Measurements from ENCODE around the gene SPO11.
A peak's percentile ranks its signal among the peaks of the same experiment; 100 is the strongest.

Gene SPO11

GRCh38 chr20:57351042-57351783 lies 21.6 kb downstream of the SPO11 start, which contains the start of gene RAE1:
TSS of gene RAE1 (plus strand) at chr20:57351255. CDS start at chr20:57354039, 2,784 bp downstream.
- Histone ChIP-seq H3K36me3 (ENCODE audit: control insufficient read depth, insufficient read depth, low read length) (peaks cover 8% of the 10 kb centered on the region), H3K4me3 (replicated peaks; ENCODE audit: low read depth, low read length) (peak within 1 kb of the TSS; percentile 85), H3K27me3 (replicated peaks; ENCODE audit: control insufficient read depth, insufficient read depth, low read length) (no peaks in the 10 kb centered on the region)
- peak; percentile 87 for DNase-seq (ENCODE audit: extremely low read depth, insufficient read length)
- no peak for TF ChIP-seq CTCF (IDR thresholded peaks at IDR 0.05; ENCODE audit: insufficient read depth, low read length, poor library complexity, severe bottlenecking)

DNA sequence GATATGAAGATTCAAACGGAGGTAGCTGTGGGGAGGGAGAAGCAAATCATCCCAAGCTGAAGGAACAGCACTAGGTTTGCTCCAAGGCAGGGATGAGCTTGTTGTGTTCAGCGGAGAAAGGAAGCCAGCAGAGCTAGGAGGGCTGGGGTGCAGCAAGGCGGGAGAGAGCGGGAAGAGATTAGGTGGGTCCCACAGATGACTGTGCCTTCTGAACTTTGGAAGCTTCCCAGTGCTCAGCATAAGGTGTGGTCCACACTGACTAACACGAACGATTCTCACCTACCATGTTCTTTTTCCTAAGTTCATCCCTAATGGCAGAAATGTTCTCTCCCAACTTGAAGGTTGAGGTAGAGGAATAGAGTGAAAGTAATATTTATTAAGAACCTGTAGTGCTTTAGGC lies 22.7 kb downstream of the SPO11 start:
- Histone ChIP-seq H3K36me3 (ENCODE audit: control insufficient read depth, insufficient read depth, low read length) (peaks cover 14% of the 10 kb centered on the region), H3K4me3 (replicated peaks; ENCODE audit: low read depth, low read length) (peak overlapping the region; percentile 85), H3K27me3 (replicated peaks; ENCODE audit: control insufficient read depth, insufficient read depth, low read length) (no peaks in the 10 kb centered on the region)
- no peak for TF ChIP-seq CTCF (IDR thresholded peaks at IDR 0.05; ENCODE audit: insufficient read depth, low read length, poor library complexity, severe bottlenecking)
- no peak for DNase-seq (ENCODE audit: extremely low read depth, insufficient read length)

DNA sequence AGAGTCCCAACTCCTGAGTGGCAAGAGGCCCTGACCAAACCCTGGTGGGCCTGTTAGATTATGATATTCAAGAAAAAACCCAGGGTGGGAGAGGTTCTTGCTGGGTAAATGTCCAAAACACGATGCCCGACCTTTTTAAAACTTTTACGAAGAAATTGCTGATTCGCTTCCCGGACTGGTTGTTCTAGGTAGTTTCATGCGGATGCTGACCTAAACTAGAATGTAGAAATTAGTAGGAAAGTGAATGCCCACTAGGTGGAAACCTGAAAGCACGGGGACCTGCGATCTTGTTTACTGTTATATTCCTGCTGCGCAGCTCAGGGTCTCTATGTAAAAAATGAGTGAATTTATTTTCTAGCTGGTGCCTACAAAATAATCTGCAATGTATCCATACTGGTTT lies 23.7 kb downstream of the SPO11 start:
- no peak for DNase-seq (ENCODE audit: extremely low read depth, insufficient read length)
- Histone ChIP-seq H3K4me3 (replicated peaks; ENCODE audit: low read depth, low read length) (no peak overlapping the region), H3K36me3 (ENCODE audit: control insufficient read depth, insufficient read depth, low read length) (peaks cover 14% of the 10 kb centered on the region), H3K27me3 (replicated peaks; ENCODE audit: control insufficient read depth, insufficient read depth, low read length) (no peaks in the 10 kb centered on the region)
- TF ChIP-seq CTCF (IDR thresholded peaks at IDR 0.05; ENCODE audit: insufficient read depth, low read length, poor library complexity, severe bottlenecking), result no peak

DNA sequence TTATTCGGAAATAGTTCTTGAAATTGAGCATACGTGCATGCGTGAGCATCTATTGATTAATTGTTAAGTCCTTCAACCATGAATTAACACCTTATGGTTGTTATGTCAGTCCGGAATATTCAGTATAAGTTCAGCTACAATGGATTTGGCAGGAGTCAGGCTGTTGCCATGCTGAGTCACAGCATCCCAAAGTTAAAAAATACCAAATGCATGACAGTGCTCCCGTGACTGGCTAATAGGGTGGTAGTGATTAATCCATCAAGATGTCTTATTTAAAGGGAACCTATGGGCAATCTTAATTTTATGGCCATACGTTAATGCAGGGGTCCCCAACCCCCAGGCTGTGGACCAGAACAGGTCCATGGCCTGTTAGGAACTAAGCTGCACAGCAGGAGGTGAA lies 31.9 kb downstream of the SPO11 start:
- TF ChIP-seq CTCF (IDR thresholded peaks at IDR 0.05; ENCODE audit: insufficient read depth, low read length, poor library complexity, severe bottlenecking), result no peak
- Histone ChIP-seq H3K4me3 (replicated peaks; ENCODE audit: low read depth, low read length) (no peak overlapping the region), H3K27me3 (replicated peaks; ENCODE audit: control insufficient read depth, insufficient read depth, low read length) (no peaks in the 10 kb centered on the region), H3K36me3 (ENCODE audit: control insufficient read depth, insufficient read depth, low read length) (peaks cover 19% of the 10 kb centered on the region)
- no peak for DNase-seq (ENCODE audit: extremely low read depth, insufficient read length)

GRCh38 chr20:57364451-57364850 lies 34.8 kb downstream of the SPO11 start:
- no peak for DNase-seq (ENCODE audit: extremely low read depth, insufficient read length)

More at GRCh38 chr20:57364451-57364850, 34.8 kb downstream of the SPO11 start:
- H3K4me3 ChIP-seq (replicated peaks; ENCODE audit: low read depth, low read length), result no peak overlapping the region
- H3K36me3 ChIP-seq (ENCODE audit: control insufficient read depth, insufficient read depth, low read length), result peaks cover 24% of the 10 kb centered on the region
- no peak for TF ChIP-seq CTCF (IDR thresholded peaks at IDR 0.05; ENCODE audit: insufficient read depth, low read length, poor library complexity, severe bottlenecking)
- H3K27me3 ChIP-seq (replicated peaks; ENCODE audit: control insufficient read depth, insufficient read depth, low read length), result no peaks in the 10 kb centered on the region
